Mucosa of descending colon (tissue), 3 donors: ENCODE data around the gene ZNF462. TPM values are rescaled to one million over a fixed set of nuclear protein-coding genes. Genes with fewer than 3 reads are reported as not detected.
A peak's percentile ranks its signal among the peaks of the same experiment; 100 is the strongest.

Source experiments
- ATAC-seq: fragments of 200-7000 bp; cut with Tn5 transposase; one replicate; pipeline ENCODE4 v1.9.1; 2020; ENCODE audit warnings: mild to moderate bottlenecking, moderate library complexity
- DNase-seq, 3 donors: peaks; one replicate each; pipeline ENCODE4 v3.0.0-alpha.2; 2020
- H3K36me3 ChIP-seq: fragments of 200-600 bp; one replicate; pipeline ENCODE4 v1.8.0; 2021; ENCODE audit warnings: low read depth, mild to moderate bottlenecking
- H3K4me1 ChIP-seq: fragments of 200-600 bp; one replicate; pipeline ENCODE4 v1.8.0; 2021; ENCODE audit warnings: low read depth, mild to moderate bottlenecking
- H3K4me3 ChIP-seq: fragments of 200-600 bp; one replicate; pipeline ENCODE4 v1.8.0; 2021; ENCODE audit warnings: mild to moderate bottlenecking
- H3K9me3 ChIP-seq: fragments of 200-600 bp; one replicate; pipeline ENCODE4 v1.8.0; 2021; ENCODE audit warnings: mild to moderate bottlenecking
- CTCF ChIP-seq: fragments of 200-600 bp; IDR thresholded peaks from one replicate; pipeline ENCODE4 v1.8.0; 2022; ENCODE audit warnings: antibody characterized with exemption, mild to moderate bottlenecking
- intact Hi-C, 2 donors: fragments of 100-400 bp; cut with DNase I in 1 of 2; cut with micrococcal nuclease in 1 of 2; formaldehyde crosslinking; loops; one replicate each; pipeline versions ENCODE4 v1.11.0 to v1.11.1; 2022; cut with DNase I, micrococcal nuclease
- total RNA-seq, 3 donors: library from RNA; stranded (reverse); fragmentation: NEBNext Ultra II Directional in 2 of 3; extraction: Animal tissue kit (Norgen Biotek cat#: 25700) in 2 of 3; gene quantifications; one replicate each; pipeline versions ENCODE4 v1.2.1 to v1.2.4, GENCODE V29; 2021 to 2023
- donor health status: DM: no; HTN: no; CAD: no; lungs with moderate emphysema.
- donor health status: DM: no; HTN: no; CAD: no.
- donor health status: DM: no; HTN: yes; CAD: no.

ZNF462 gene
- total RNA-seq, 3 donors from 2014 or later: 34.8 to 54.7 (median 48.7) TPM

- no peak for ATAC-seq
- H3K36me3 ChIP-seq: no peaks in the 10 kb centered on the region
These were observed 65.4 kb downstream of the ZNF462 start for GRCh38 chr9:106928350-106928749.

GRCh38 chr9:106929471-106930177 is 66.7 kb downstream of the ZNF462 start:
- DNase-seq: no peak
- TF ChIP-seq CTCF: no peak
- H3K4me1 ChIP-seq: no peaks in the 10 kb centered on the region
- H3K9me3 ChIP-seq: no peaks in the 10 kb centered on the region
- no peak for ATAC-seq
- no peak overlapping the region for H3K4me3 ChIP-seq
- H3K36me3 ChIP-seq: no peaks in the 10 kb centered on the region
- intact Hi-C loops: no loop called here

More at GRCh38 chr9:106928350-106928749, 65.4 kb downstream of the ZNF462 start:
- Histone ChIP-seq H3K4me3 (no peak overlapping the region), H3K9me3 (no peaks in the 10 kb centered on the region), H3K4me1 (no peaks in the 10 kb centered on the region)
- no peak for DNase-seq
- intact Hi-C loops: no loop called here
- TF ChIP-seq CTCF: no peak

GRCh38 chr9:106930477-106930876 is 67.5 kb downstream of the ZNF462 start:
- TF ChIP-seq CTCF: no peak
- DNase-seq: peak in 2 of 3 donors; percentile 38 to 42
- Histone ChIP-seq H3K4me1 (no peaks in the 10 kb centered on the region), H3K36me3 (no peaks in the 10 kb centered on the region), H3K4me3 (no peak overlapping the region), H3K9me3 (no peaks in the 10 kb centered on the region)
- ATAC-seq: peak; percentile 70
- intact Hi-C loops: no loop called here

GRCh38 chr9:106931466-106931865 is 68.5 kb downstream of the ZNF462 start:
- ATAC-seq (no peak), DNase-seq (no peak)
- Histone ChIP-seq H3K4me3 (no peak overlapping the region), H3K4me1 (no peaks in the 10 kb centered on the region), H3K36me3 (no peaks in the 10 kb centered on the region), H3K9me3 (no peaks in the 10 kb centered on the region)
- TF ChIP-seq CTCF: no peak
- intact Hi-C loops: no loop called here

GRCh38 chr9:106932178-106932577 is 69.2 kb downstream of the ZNF462 start:
- Histone ChIP-seq H3K36me3 (no peaks in the 10 kb centered on the region), H3K9me3 (no peaks in the 10 kb centered on the region), H3K4me1 (no peaks in the 10 kb centered on the region), H3K4me3 (no peak overlapping the region)
- TF ChIP-seq CTCF: no peak
- intact Hi-C loops: no loop called here
- ATAC-seq: no peak
- no peak for DNase-seq
